RKO (cell line): ENCODE data around the gene MIGA1.
"Not testable (repeated sequence)": the region's sequence is repeated elsewhere in the genome, so short reads cannot be mapped to it uniquely, and the experiment has no call there.

ENCODE experiments used
- DNase-seq: peaks from one replicate; pipeline ENCODE4 v3.0.0-alpha.2; 2016; ENCODE audit warnings: low spot score

Gene MIGA1

DNA sequence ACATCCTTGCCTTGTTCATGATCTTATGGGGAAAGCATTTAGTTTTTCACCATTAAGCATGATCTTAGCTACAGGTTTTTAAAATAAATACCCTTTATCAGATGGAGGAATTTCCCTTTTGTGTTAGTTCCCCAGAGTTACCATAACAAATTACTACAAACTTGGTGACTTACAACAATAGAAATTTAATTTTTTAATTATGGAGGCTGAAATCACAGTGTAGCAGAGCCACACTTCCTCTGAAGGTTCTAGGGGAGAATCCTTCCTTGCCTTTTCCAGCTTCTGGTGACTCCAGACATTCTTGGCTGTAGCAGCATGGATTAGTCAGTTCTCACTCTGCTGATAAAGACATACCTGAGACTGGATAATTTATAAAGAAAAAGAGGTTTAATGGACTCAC, 18.5 kb downstream of the MIGA1 start:
- DNase-seq = no peak

DNA sequence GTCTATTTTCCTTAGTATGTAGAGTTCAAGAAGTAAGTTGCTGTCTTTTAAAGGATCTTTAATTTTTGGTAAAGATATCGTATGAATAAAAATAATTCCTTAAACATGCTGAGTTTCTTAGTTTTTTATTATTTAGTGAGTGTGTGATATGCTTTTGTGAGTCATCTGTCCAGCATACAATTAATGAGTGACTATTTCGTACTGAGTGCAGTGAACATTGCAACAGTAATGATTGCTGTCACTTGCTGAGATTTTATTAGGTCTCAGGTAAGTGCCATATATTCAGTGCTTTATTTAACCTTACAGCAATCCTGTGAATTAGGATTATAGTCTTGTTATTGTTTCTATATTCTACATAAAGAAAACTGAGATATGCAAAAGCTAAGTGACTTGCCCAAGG, 22.6 kb downstream of the MIGA1 start:
- no peak for DNase-seq

DNA sequence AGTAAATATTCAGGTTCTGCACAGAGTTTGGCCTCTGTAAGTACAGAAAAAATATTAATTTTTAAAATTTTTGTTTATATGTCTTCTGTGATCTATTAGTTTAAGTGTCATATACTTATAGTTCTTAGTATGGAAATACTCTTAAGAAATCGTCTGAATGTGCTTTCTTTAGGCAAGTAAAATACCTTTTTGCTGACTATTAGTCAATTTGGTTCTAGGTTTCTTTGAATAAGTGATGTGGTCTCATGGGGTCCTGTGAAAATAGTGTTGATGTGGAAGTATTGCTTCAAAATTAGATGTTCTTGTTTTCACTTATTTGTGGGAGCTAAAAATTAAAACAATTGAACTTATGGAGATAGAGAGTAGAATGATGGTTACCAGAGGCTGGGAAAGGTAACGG, 23.9 kb downstream of the MIGA1 start:
- no peak for DNase-seq

DNA sequence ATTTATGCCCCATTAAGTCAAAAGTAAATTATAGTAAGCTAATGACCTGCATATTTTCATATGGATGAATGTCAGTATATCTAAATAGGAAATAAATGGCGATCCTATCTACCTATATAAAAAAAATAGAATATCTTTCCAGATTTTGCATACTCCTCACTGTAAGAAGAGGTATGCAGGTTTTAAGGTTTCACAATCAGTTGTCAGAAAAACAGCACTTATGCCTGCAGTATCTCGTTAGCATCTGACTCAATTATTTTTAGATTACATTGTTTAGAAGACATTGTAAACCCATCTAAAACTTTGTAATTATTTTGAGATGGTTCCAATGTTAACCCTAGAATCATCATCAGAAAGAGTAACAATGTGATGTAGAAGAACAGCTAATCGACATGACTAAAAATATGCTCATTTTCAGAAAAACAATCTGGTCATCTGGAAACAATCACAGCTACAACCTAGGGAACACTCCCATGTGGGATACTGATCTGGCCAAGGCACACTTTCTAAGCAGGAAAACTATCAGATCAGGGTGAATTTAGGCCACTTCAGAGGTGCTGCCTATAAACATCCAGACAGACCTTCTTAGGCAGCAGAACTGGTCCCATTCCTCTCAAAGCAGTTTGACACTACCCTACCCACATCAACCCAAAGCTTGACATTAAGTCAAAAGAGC, 30.5 kb downstream of the MIGA1 start:
- not testable (repeated sequence) for DNase-seq

DNA sequence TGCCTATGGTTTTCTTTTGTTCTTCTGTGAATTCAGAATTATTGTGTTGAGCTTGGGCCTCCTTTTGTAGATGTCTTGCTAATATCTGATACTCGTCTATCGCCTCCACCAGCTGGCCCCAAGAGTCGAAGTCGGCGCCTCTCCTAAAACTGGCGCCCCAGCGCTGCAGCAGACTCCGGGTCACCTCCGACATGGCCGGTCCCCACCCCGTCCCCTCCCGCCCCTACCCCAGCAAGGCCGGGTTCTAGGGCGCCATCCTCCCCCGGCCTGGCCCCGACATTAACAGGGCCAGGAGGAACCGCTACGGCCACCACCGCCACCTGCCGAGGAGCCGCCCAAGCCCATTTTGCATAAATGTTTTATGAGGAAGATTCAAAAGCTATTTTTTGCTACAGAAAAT, 32.1 kb downstream of the MIGA1 start:
- not testable (repeated sequence) for DNase-seq

DNA sequence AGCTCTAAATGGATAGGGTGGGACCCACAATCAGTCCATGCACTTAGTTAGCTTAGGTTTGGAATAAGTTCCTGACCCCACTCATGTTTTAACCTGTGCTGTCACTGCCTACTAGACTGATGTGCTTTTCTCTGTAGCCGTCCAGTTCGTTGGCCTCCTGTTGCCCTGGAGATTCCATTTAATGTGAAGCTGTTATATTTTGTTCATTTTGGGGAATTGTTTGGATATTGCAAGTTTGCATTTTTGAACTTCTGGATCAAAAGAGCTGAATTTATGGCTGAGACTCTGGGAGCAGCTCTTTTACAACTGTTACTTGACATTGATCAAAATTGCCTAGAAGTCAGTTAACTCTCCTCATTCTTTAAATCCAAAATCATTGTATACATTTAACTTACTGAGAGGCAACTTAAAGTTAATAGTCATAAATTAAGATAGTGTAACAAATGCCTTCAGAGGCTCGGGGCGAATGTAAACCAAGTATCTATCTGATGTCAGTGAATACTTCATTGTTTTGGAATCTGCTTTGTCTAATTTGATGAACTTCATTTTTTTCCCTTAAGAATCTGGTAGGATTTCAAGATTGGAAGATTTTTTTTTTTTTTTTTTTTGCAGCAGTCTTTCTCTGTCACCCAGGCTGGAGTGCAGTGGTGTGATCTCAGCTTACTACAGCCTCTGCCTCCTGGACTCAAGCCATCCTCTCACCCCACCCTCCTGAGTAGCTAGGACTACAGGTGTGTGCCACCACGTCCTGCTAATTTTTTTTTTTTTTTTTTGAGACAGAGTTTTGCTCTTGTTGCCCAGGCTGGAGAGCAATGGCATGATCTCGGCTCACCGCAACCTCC, 38.1 kb downstream of the MIGA1 start:
- DNase-seq = no peak

DNA sequence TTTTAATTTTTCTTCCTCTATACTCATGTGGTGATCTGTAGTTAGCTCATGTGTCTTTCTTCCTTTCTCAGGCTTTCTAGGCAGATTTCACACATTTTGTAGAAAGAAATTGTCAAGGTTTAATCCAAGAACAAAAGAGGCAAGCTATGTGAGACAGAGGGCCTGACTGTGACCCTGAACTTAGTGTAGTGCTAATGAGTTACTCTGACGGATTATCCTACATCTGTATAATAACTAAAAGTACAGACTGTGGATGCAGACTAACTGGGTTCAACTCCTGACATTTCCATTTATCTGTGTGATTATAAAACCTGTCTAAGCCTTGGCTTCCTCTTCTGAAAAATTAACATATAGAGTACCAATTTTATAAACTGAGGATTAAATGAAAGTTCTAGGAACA, 40.7 kb downstream of the MIGA1 start:
- DNase-seq = no peak

DNA sequence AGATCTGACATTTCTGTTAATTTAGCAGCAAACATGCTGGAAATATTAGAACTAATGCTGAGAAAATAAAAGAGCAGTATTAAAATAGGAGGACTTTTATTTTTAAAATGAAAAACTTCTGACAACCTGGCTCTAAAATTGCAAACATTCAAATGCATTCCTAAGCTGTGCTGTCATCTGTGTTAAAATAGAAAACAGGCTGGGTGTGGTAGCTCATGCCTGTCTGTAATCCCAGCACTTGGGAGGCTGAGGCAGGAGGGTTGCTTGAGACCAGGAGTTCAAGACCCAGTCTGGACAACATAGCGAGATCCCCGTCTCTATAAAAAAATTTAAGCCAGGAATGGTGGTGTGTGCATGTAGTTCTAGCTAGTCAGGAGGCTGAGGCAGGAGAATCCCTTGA, 44.6 kb downstream of the MIGA1 start:
- DNase-seq = peak; percentile 39

DNA sequence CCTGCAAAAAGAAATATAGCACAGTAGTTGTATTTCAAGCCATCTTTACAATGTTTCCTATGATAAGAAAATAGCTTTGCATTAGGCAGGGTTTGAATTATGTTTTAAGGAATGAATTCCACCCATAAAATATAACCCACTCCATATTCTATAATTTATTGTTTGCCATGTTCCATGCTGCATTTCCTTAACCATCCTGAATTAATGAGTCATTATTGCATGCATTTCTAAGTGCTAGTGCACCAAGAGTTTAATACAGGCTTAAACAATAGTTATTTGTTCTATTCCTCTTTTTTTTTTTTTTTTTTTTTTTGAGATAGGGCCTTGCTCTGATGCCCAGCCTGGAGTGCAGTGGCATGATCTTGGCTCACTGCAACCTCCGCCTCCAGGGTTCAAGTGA, 45.2 kb downstream of the MIGA1 start:
- DNase-seq = no peak

DNA sequence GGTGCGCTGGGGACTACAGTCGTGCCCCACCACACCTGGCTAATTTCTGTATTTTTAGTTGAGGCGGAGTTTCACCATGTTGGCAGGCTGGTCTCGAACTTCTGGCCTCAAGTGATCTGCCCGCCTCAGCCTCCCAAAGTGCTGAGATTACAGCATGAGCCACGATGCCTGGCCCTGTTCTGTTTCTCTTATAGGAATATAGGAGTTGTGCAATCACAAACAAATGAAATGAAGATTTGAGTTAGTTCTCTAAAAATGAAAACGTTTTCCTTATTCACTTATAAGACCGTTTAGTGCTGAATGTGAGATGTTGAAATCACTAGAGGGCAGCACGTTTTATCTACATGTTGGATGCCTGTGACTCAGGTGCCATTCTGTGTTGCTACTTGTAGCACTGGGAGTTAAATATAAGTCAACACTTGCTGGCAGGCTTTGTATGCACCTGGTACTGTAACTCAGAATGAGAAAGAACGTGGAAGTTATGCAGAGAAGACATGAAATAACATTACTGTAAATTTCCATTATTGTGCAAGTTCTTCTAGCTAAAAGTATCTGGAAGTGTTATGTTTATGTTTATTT, 45.8 kb downstream of the MIGA1 start:
- peak; percentile 78 for DNase-seq

DNA sequence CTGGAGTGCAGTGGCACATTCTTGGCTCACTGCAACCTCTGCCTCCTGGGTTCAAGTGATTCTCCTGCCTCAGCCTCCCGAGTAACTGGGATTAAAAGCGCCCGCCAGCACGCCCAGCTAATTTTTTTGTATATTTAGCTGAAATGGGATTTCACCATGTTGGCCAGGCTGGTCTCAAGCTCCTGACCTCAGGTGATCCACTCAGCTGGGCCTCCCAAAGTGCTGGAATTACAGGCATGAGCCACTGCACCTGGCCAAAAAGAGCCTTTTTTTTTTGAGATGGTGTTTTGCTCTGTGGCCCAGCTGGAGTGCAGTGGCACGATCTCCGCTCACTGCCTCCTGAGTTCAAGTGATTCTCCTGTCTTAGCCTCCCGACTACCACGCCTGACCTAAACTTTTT, 47.4 kb downstream of the MIGA1 start:
- not testable (repeated sequence) for DNase-seq

DNA sequence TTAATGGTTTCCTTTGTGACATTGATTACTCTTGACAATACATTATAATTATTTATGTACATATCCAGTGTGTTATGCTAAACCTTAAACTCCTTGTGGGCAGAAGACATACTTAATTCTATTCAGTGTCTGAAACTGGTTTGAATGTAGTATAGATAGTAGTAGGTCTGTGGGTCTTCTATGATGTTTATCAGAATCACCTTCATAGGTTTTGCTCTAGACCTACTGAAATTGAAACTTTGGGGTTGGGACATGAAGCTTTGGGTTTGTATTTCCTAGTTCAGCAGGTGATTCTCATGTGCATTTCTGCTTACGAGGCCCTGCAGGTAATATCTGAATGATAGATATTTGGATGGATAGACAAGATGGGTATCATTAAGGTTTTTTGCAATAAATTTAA, 48.6 kb downstream of the MIGA1 start:
- DNase-seq = no peak

DNA sequence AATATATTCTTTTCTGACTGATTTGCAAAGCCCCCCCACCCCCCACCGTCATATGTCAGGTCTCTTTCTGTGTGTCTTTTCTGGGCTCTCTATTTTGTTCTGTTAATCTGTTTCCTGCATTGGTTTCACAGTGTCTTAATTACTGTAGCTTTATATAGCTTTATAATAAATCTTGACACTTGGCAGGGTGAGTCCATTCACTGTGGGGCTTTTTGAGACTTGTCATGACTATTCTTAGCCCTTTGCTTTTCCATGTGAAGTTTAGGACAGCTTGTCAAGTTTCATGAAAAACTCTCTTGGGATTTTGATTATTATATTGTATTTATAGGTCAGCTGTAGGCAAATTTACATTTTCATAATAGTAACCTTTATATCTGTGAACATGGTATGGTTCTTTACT, 50.4 kb downstream of the MIGA1 start:
- no peak for DNase-seq

DNA sequence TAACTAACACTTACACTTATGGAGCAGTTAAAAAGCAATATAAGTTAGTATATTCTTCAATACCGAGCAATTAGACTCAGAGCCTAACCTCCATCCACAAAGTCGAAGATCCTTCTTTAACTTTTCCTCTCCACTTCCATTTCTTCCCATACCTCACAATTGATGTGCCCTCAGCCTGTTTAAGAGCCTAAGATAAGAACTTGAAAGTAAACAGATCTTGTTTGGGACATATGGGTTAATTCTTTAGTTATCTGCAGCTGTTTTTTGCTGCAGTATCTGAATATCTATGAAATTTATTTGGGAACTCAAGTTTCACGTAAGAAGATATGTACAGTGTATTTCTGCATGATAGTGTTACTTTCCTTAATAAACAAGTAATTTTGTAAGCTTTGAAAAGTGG, 51.5 kb downstream of the MIGA1 start:
- no peak for DNase-seq

DNA sequence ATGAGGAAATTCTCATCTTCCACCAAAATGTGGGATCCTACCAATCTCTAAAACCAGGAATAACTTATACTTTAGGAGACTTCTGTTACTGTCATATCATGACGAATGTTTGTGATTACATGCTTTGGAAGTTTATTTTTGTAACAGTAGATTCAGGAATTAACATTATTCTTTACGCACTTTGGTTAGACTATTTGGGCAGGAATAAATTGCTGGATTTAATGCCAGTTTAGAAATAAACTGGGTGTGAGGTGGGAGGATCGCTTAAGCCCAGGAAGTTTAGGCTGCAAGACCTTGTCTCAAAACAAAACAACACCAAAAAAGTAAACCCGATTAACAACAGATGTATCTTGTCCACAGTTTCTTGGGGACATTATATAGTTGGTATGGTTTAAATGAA, 52.1 kb downstream of the MIGA1 start:
- DNase-seq = no peak

DNA sequence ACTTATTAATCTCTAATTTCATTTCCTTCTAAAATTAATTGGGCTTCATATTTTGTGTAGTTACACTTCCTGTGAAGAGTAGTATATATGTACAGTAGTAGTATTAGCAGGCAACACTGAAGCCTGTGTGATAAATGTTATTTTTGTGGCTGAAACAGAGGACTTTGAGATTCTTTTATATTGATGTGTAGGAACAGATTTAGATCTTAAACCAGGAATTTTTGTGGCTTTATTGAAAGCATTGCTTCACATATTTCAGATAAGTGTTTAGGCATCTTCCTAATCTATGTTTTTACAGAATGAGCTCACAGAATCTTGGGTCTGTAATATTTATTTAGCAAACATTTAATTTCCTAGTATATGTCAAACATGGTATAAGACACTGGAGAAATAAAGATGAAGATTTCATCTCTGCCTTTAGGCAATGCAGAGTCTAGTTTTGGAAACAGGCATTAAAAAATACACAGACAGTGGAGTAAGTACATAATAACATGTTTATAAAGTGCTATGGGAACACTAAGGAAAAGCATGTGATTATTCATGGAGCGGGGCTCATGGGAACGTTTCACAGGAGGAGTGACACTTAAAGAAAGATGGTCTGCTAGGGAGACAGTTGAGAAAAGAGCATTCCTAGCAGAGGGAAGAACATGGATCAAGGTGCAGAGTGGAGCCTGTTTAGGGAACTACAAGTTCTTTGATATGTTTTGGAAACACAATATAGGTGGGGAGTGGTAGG, 52.7 kb downstream of the MIGA1 start:
- no peak for DNase-seq

DNA sequence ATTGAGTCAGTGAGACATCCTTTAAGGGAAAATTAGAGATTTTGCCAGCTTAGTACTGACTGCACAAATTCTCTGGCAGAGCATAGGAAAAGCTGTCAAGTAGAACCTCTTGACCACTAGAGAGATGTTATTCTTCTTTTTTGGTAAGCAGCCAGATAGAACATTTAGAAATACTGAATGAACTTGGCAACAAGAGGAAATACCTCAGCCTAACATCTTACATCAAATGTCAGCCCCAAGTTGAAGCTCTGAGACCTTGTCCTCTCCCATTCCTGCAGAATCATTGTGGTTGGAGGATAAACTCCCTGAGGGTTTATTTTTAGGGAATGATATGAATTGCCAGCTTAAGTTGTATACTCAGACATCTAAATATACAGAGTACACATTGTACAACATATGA, 53.5 kb downstream of the MIGA1 start:
- DNase-seq = no peak

DNA sequence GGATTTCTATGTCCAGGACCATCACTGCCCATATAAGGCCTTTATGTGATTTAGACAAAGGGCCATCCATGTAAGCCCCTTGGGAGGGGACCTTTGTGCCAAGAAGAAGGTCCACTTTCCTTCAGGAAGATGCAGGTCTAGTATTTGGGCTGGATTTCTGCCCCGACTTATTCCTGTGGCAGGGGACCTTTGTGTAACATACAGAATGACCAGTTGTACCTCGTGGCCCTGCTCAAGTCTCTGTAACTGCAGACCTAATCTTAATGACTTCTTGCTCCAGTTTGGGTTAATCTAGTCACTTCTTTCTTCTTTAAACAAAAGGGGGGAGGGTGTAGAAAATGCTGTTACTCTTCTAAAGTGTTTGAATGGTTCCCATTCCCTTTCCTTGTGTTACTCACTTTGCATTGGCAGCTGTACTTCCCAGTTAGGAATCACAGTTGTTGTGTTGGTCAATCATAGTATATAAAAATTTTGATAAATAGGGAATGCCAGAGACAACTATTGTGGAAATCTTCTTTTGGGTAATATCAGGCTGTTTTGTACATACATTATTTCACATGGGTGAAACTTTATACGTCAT, 54.2 kb downstream of the MIGA1 start:
- DNase-seq = no peak

DNA sequence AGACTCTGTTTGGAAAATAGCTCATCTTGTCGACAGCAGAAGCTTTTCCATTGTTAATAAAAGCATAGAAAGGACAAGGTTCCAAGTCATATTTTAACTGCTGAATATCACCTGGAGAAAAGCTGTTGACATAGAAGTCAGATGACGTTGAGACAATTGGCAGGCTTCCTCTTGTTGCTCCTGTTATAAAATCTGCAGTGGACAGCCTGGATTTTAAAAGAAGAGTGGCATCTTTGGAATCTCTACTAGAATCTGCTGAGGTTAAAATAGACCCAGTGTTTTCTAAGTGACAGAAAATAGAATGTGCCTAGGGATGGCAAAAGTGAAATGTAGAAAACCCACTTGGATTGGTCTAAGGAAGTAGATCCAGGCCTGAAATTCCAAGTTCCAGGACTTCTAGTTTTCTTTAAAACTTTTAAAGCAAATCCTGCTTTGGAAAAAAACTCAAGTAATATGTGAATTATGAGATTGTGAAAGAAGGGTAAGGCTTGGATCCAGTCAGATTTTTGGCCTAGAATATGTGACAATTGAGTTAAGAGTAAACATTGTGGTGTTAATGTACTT, 55.4 kb downstream of the MIGA1 start:
- no peak for DNase-seq

DNA sequence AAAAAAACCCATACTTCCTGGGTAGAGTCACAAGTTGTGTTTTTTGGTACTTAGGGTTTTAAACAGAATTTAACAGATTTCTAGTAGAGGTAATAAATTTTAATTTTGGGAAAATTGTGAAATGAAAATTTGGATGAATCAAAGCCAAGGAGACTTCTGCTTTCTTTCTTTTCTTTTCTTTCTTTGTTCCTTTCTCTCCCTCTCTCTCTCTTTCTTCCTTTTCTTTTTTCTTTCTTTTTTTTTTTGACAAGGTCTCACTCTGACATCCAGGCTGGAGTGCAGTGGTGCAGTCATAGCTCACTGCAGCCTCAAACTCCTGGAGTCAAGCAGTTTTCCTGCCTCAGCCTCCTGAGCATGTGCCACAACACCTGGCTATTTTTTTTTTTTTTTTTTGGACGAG, 62.1 kb downstream of the MIGA1 start:
- DNase-seq = no peak

DNA sequence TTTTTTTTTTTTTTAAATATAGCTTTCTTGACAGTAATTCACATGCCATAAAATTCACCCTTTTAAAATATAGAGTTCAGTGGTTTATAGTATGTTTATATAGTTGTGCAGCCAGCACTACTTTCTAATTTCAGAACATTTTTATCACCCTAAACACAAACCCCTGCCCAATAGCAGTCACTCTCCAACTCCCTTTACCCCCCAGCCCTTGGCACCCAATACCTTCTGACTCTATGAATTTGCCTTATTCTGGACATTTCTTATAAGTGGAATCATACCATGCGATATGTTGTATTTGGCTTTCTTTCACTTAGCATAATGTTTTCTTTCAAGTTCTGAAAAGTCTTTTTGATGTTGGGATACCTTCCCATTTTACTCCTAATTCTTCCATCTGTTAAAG, 66.5 kb downstream of the MIGA1 start:
- no peak for DNase-seq

DNA sequence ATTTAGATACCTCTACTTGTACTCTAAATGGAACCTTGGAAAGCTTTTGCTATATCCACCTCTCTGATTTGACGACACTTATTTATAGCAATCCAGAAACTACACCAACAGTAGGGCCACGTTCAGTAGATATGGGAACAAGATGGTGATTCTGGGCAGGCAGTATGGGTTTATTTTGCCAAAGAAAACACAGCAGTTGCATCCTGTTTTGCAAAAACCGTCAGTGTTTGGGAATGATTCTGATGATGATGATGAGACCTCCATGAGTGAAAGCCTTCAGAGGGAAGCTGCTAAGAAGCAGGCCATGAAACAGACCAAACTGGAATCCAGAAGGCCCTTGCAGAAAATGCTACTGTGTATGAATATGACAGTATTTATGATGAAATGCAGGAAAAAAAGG, 67.5 kb downstream of the MIGA1 start:
- no peak for DNase-seq
